Chondrocyte (in vitro differentiated cells): ENCODE results near the gene GFPT1. TPM values are rescaled to one million over a fixed set of nuclear protein-coding genes. Genes with fewer than 3 reads are reported as not detected.

Experiments used
- DNase-seq: peaks from one replicate; pipeline ENCODE4 v3.0.0; 2021; ENCODE audit warnings: mixed read lengths, low spot score
- H3K27ac Mint-ChIP-seq: one replicate; pipeline ENCODE4 v1.8.0; 2021; ENCODE audit warnings: mild to moderate bottlenecking, moderate library complexity, mixed read lengths; ENCODE audit not compliant: unreplicated experiment
- H3K27me3 Mint-ChIP-seq: 2 replicates; pipeline ENCODE4 v1.8.0; 2021; ENCODE audit warnings: low read depth, mixed read lengths
- H3K36me3 Mint-ChIP-seq: 2 replicates; pipeline ENCODE4 v1.8.0; 2021; ENCODE audit warnings: low read depth, mixed read lengths
- H3K4me1 Mint-ChIP-seq: 2 replicates; pipeline ENCODE4 v1.8.0; 2021; ENCODE audit warnings: low read depth, mild to moderate bottlenecking, mixed read lengths
- H3K4me3 Mint-ChIP-seq: one replicate; pipeline ENCODE4 v1.8.0; 2021; ENCODE audit warnings: mild to moderate bottlenecking, moderate library complexity, mixed read lengths; ENCODE audit not compliant: unreplicated experiment
- H3K9me3 Mint-ChIP-seq: 2 replicates; pipeline ENCODE4 v1.8.0; 2021; ENCODE audit warnings: low read depth, mixed read lengths
- CTCF ChIP-seq: fragments of 200-600 bp; sonication (generic); IDR thresholded peaks from 2 replicates; pipeline ENCODE4 v1.5.0; 2021; ENCODE audit warnings: antibody characterized with exemption, mild to moderate bottlenecking, moderate library complexity
- total RNA-seq: library from RNA; stranded (reverse); gene quantifications from 3 replicates; pipeline ENCODE4 v1.2.1, GENCODE V29; 2021

The GFPT1 gene
- total RNA-seq, 1 donor from 2014 or later, result 144 TPM

GRCh38 chr2:69287544-69287943, 99.5 kb downstream of the GFPT1 start:
- peaks cover under 1% of the 10 kb centered on the region for H3K36me3 Mint-ChIP-seq
- no peaks in the 10 kb centered on the region for H3K9me3 Mint-ChIP-seq
- H3K4me1 Mint-ChIP-seq, result peaks cover 22% of the 10 kb centered on the region
- no peaks in the 10 kb centered on the region for H3K27me3 Mint-ChIP-seq
- no peak overlapping the region for H3K4me3 Mint-ChIP-seq
- DNase-seq, result no peak
- TF ChIP-seq CTCF, result no peak
- H3K27ac Mint-ChIP-seq, result no peak overlapping the region

DNA sequence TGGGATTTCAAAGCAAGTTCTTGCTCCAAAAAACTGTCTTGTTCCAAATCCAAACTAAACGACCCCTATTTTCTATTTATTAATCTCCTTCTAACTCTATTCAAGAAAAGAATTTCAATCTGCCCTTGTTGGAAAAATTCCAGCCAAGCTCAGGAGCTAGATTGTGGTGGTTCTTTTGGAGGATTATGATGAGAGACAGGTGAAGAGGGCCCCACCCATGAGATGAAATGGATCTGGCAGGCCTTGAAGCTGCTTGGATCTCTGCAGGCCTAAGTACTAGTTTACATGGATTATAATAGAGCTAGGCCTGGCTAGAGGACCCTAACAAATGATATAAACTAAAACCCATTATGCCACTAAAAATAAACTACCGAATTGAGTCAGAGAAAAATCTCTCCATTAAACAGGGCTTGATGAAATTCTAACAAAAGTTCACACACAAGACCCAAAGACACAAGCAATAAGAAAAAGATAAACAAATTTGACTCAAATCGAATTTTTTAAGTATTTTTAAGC, 101.6 kb downstream of the GFPT1 start:
- DNase-seq, result no peak
- Mint-ChIP-seq H3K4me3 (no peak overlapping the region), H3K27me3 (no peaks in the 10 kb centered on the region), H3K9me3 (no peaks in the 10 kb centered on the region), H3K36me3 (peaks cover 2% of the 10 kb centered on the region), H3K4me1 (peaks cover under 1% of the 10 kb centered on the region), H3K27ac (no peak overlapping the region)
- TF ChIP-seq CTCF, result no peak

DNA sequence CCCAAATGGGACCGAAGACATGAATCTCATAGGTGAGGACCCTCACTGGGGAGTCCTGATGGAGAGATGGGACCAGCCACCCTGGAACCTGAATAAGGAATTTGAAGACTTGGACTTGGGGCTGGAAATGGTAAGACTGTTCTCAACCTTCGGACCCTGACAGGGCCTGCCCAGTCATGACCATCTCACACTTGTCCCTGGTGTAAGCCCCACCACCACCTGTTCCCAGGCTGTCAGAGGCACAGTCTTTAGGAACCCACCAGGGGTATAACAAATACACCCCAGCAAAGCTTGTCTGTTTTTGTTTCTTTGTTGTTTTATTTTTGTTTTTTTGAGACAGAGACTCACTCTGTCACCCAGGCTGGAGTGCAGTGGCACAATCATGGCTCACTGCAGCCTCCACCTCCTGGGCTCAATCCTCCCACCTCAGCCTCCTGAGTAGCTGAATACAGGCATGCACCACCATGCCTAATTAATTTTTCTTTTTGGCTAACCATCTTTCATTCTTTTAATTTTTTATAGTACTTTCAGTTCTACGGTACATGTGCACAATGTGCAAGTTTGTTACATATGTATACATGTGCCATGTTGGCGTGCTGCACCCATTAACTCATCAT, 106.1 kb downstream of the GFPT1 start:
- Mint-ChIP-seq H3K4me3 (no peak overlapping the region), H3K4me1 (peaks cover 3% of the 10 kb centered on the region), H3K9me3 (no peaks in the 10 kb centered on the region), H3K36me3 (peaks cover 2% of the 10 kb centered on the region), H3K27me3 (no peaks in the 10 kb centered on the region), H3K27ac (no peak overlapping the region)
- no peak for TF ChIP-seq CTCF
- DNase-seq, result no peak

DNA sequence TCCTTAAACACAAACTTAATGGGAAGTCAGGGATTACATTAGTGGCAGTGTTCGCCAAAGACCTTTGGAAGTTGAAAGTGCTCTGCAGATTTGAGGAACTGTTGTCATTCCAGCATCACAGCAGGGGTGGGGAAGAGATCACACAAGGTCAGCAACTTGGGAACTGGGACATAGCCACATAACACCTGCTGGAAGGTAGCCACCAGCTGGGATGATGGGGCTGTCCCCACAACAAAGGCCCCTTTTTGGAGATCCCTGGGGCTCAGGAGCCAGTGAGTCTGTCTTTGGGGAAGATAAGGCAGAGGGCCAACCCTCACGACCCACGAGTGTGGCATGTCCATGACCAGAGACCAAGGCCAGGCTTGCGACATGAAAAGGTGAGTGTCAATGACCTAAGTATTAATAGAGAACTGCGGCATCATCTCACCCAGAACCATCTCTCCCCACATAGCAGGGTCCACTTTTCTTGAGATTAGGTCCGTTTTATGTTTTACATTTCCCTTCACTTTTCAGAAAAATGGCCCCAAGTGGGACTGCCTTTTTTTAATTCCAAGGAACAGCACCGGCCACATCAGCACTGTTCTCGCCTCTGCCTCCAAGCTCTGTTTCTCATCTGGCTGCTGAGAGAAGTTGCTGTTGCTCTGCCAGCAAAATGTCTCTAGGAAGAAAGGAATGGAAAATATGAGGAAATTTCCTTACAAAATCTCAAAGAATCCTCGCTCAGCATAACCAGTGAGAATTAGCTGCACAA, 106.9 kb downstream of the GFPT1 start:
- TF ChIP-seq CTCF, result no peak
- H3K27me3 Mint-ChIP-seq, result no peaks in the 10 kb centered on the region
- no peaks in the 10 kb centered on the region for H3K9me3 Mint-ChIP-seq
- DNase-seq, result no peak
- H3K4me3 Mint-ChIP-seq, result no peak overlapping the region
- no peak overlapping the region for H3K27ac Mint-ChIP-seq
- peaks cover 8% of the 10 kb centered on the region for H3K4me1 Mint-ChIP-seq
- H3K36me3 Mint-ChIP-seq, result peaks cover 3% of the 10 kb centered on the region

DNA sequence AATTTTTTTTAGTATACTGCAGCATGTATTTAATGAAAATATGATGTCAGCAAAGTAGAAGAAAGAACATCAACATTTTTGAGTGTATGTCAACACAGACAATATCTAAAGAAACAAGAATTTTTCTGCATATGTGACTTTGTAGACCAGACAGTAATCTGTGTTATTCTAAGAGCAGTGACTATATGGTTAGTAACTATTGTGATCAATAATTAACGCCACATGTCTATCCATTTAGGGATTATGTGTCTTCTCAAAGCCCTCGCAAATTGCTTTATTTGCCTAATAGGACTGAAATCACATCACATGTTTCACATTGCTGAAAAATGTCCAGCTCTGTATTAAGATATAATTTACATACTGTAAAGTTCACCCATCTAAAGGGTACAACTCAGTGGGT, 107.8 kb downstream of the GFPT1 start:
- no peak for TF ChIP-seq CTCF

More for the DNA sequence above, 107.8 kb downstream of the GFPT1 start:
- H3K27ac Mint-ChIP-seq, result no peak overlapping the region
- H3K9me3 Mint-ChIP-seq, result no peaks in the 10 kb centered on the region
- peaks cover 8% of the 10 kb centered on the region for H3K4me1 Mint-ChIP-seq
- no peak overlapping the region for H3K4me3 Mint-ChIP-seq
- no peak for DNase-seq
- peaks cover 3% of the 10 kb centered on the region for H3K36me3 Mint-ChIP-seq
- H3K27me3 Mint-ChIP-seq, result no peaks in the 10 kb centered on the region
